Bronchial epithelial cell (primary cell): ENCODE results near the gene CCDC28B. TPM values are rescaled to one million over a fixed set of nuclear protein-coding genes. Genes with fewer than 3 reads are reported as not detected.

Experiments used
- DNase-seq: peaks from one replicate; pipeline ENCODE4 v3.0.0-alpha.2; 2010; ENCODE audit warnings: low read depth
- FAIRE-seq: peaks from 2 replicates; lab custom pipeline; 2011; peaks lifted over from hg19 to GRCh38; lab: Jason Lieb, UNC
- H3K27me3 ChIP-seq: 2 replicates; pipeline ENCODE4 v1.5.1; 2011; ENCODE audit warnings: low read length; ENCODE audit not compliant: control insufficient read depth, insufficient read depth
- H3K36me3 ChIP-seq: 2 replicates; pipeline ENCODE4 v1.5.1; 2011; ENCODE audit warnings: low read length; ENCODE audit not compliant: control insufficient read depth, insufficient read depth
- H3K4me3 ChIP-seq: 2 replicates; pipeline ENCODE4 v1.5.1; 2011; ENCODE audit warnings: mild to moderate bottlenecking, low read depth, low read length, control low read depth
- CTCF ChIP-seq: IDR thresholded peaks from 2 replicates; pipeline ENCODE4 v1.5.1; 2011; ENCODE audit warnings: mild to moderate bottlenecking, moderate library complexity, low read length, control low read depth, inconsistent platforms; ENCODE audit not compliant: insufficient read depth, severe bottlenecking
- total RNA-seq: library from RNA; depleted of rRNA; stranded (reverse); fragments of >200 nt; gene quantifications from 2 replicates; pipeline ENCODE4 v1.2.1, GENCODE V29; 2014

The CCDC28B gene
- total RNA-seq, 1 donor from 2014 or later: 2.9 TPM

- TF ChIP-seq CTCF: peak; percentile 34
- Histone ChIP-seq H3K36me3 (no peaks in the 10 kb centered on the region), H3K27me3 (no peaks in the 10 kb centered on the region), H3K4me3 (peak overlapping the region; percentile 43)
- no peak for DNase-seq
- FAIRE-seq: no peak
Measured at GRCh38 chr1:32240140-32240951, 40.0 kb downstream of the CCDC28B start.

- FAIRE-seq (no peak), DNase-seq (peak; percentile 26)
- no peak for TF ChIP-seq CTCF
Measured at GRCh38 chr1:32241001-32241763, 40.8 kb downstream of the CCDC28B start.

GRCh38 chr1:32242341-32242851 is 42.0 kb downstream of the CCDC28B start:
- H3K4me3 ChIP-seq: no peak overlapping the region
- FAIRE-seq (no peak), DNase-seq (no peak)
- H3K27me3 ChIP-seq: no peaks in the 10 kb centered on the region
- no peak for TF ChIP-seq CTCF
- H3K36me3 ChIP-seq: no peaks in the 10 kb centered on the region

More at GRCh38 chr1:32241001-32241763, 40.8 kb downstream of the CCDC28B start:
- H3K27me3 ChIP-seq: no peaks in the 10 kb centered on the region
- peak overlapping the region; percentile 43 for H3K4me3 ChIP-seq
- H3K36me3 ChIP-seq: no peaks in the 10 kb centered on the region

GRCh38 chr1:32246888-32247273 is 46.5 kb downstream of the CCDC28B start, which contains the start of gene FAM167B:
Gene FAM167B (plus strand): TSS chr1:32247222. CDS start chr1:32247422, 200 bp downstream.
- Histone ChIP-seq H3K4me3 (no peak within 1 kb of the TSS), H3K36me3 (no peaks in the 10 kb centered on the region), H3K27me3 (no peaks in the 10 kb centered on the region)
- no peak for TF ChIP-seq CTCF
- FAIRE-seq (no peak), DNase-seq (peak; percentile 21)

GRCh38 chr1:32247452-32247851 is 47.1 kb downstream of the CCDC28B start:
- Histone ChIP-seq H3K36me3 (no peaks in the 10 kb centered on the region), H3K4me3 (no peak overlapping the region), H3K27me3 (no peaks in the 10 kb centered on the region)
- no peak for TF ChIP-seq CTCF
- no peak for DNase-seq
- no peak for FAIRE-seq
